Inferior parietal cortex (tissue), 1 donor: Measurements from ENCODE around the gene C9orf85.
"Not testable (repeated sequence)": the region's sequence is repeated elsewhere in the genome, so short reads cannot be mapped to it uniquely, and the experiment has no call there.

Experiments
- DNase-seq: peaks from one replicate; pipeline ENCODE4 v3.0.0-alpha.2; 2016; ENCODE audit errors: extremely low spot score

C9orf85 gene

GRCh38 chr9:71941998-71942567 is 30.6 kb downstream of the C9orf85 start:
- DNase-seq: peak; percentile 43

DNA sequence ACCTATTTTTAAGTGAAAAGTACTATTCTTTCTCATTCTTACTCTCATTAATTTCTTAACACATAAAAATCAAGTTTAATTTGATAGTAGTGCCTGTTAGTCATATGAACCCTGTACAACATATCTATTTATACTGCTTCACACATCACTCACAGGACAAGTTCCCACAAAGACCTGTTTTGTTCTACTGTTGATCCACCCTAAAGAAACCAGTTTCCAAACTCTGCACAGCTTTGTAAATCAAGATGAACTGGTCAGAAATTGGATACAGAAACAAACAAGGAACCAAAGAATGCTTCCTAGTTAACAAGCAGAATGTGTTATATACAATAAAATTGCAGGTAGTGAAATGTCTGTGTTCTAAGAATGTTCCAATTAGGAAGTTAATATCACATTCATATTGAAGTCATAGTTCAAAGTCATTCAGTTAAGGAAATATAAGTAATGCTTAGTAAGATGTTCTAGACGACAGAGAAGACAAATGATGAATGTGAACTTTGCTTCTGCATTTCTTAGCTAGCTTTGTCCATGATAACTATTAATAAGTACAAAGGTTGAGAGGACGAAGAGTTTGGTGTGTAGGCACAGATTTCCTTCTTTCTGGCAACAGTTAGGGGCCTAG is 33.4 kb downstream of the C9orf85 start:
- DNase-seq: no peak

DNA sequence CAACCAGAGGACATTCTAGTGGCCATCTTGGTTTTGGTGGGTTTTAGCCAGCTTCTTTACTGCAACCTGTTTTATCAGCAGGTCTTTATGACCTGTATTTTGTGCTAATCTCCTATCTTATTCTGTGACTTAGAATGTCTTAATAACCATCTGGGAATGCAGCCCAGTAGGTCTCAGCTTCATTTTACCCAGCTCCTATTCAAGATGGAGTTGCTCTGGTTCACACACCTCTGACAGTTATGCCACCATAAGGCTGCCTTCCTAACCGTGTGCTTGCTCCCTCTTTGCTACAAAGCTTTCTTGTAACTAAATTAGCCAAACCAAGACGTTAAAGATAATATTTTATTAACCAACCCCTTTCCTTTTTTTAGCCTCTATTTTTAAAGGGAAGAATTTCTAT is 43.2 kb downstream of the C9orf85 start:
- DNase-seq: not testable (repeated sequence)

DNA sequence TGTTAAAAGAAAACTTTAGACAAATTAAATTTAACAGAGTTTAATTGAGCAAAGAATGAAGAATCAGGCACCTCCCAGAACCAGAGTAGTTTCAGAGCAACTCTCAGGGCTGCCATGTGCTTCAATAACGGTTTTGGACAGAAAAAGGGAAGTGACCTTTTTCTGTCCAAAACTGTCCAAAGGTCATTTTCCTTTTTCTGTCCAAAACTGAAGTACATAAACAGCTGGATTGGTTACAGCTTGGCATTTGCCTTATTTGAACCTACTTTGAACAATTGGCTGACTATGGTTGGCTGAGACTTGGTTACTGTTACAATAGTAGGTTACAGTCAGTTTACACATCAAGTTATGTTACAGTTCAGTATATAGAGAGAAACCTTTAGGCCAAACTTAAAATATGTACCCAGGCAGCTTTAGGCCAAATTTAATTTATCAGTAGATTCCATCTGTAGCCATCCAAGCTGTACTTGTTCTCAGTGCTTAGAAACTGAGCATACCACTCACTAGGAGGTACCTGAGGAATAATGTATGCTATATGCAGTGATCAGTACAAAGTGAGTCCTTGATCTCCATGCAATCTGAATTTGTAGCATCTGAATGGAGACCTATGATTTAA is 44.0 kb downstream of the C9orf85 start:
- DNase-seq: no peak

- no peak for DNase-seq
Observed at GRCh38 chr9:71962328-71962727, 50.9 kb downstream of the C9orf85 start.

- DNase-seq: not testable (repeated sequence)
Observed at GRCh38 chr9:71963471-71963996, 52.1 kb downstream of the C9orf85 start.

DNA sequence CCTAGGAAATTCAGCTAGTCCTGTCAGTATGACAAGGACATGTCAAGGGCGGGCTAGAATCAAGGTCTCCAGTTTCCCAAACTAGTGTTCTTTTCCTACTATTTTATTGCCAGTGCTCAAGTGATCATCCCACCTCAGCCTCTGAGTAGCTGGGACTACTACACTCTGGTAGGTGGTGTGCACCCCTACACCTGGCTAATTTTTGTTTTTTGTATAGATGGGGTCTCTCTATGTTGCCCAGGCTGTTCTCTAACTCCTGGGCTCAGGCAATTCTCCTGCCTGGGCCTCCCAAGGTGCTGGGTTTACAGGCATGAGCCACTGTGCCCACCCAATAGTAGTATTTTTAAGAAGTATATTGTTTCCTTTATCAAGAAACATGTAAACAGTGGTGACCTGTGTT is 54.0 kb downstream of the C9orf85 start:
- DNase-seq: no peak

- no peak for DNase-seq
Observed at GRCh38 chr9:71966601-71967000, 55.2 kb downstream of the C9orf85 start.

DNA sequence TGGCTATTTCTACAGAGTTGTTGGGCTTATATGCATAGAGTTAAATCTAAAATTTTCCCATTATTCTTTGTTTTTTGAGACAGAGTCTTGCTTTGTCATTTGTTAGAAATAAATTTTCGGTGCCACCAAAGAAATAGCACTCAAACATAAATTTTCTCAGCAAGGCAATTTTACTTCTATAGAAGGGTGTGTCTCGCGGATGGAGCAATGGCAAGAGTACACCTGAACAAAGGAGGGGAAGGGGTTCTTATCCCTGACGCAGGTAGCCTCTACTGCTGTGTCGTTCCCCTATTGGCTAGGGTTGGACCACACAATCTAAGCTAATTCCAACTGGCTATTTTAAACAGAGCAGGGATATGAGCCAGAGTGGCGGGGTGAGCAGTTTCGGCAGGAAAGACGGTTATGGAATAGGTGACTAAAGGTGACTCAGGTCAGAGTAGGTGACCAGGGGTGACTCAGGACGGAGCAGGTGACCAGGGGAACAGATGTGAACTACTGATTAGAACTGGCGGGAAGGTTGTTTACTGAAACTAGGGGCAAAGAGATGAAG is 57.2 kb downstream of the C9orf85 start:
- DNase-seq: no peak

DNA sequence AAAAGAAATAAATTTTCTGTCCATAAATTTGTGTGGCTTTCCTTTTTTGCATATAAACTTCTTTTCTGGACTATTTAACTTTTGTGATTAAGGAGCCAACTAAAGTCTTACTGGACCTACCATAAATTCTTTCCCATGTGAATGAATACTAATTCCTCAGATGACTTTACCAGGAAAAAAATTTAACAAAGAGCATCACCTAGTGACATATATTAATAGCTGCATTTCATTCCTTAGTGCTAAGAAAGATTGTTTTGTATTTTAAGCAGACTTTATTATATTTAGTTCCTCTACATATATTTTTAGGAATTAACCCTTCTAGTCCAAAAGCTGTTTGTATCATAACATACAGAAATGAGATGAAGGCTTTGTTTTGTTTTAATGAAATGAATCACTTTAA is 64.4 kb downstream of the C9orf85 start:
- no peak for DNase-seq

GRCh38 chr9:71977003-71977402 is 65.6 kb downstream of the C9orf85 start:
- DNase-seq: no peak

DNA sequence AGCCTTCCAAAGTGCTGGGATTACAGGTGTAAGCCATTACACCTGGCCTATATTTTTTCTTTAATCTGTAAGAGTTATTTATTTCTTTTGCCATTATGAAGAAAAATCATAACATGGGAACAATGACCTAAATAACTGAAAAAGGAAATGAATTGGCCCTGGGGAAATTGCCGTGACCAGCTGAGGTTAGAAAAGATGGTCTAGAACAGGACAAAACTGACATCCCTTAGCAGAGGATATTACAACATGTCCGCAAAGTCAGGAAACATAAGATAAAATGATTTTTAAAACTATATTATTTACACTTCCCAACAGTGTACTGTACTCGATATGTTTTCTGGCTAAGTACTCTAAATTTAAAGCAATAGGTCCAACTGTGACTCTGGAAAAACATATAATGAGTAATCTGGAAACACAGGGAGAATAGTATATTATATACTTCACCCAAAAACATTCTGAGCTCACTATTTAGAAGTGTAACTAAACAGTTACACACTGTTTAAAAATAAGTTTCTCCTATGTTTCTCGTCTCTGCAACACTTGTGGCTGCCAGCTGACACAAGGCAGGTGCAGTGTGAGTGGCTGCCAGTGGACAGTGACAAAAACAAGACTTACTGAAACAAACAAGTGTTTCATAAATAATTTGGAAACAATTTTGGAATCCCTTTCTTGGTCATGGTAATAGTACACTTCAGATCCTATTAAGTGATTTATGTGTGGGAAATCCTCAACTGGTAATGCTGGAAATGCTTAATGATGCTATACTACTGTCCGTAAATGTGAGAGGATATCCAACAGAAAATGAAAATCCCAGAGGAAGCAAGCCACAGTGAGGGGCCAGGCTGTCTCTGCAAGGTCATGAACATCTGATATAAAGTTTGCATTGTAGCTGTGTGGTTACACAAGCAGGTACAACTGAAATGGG is 69.1 kb downstream of the C9orf85 start:
- no peak for DNase-seq

GRCh38 chr9:71981944-71982343 is 70.5 kb downstream of the C9orf85 start:
- no peak for DNase-seq

DNA sequence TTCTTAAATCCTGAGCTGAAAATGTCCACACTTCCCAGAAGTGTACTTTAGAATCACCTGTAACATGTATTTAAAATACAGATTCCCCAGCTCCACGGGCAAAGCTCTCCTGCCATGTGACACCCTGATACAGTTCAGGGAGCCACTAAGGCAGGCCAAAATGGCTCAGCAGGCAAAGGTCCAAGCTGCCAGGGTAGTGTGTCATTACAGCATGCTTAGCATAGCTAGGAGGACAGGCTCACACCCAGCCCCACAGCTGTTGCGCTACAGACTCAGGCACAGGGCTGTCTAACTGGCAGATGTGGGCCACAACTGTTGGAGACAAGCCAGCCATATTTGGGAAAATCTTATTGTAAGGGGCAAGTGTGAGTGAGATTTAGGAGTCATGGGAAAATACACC is 73.0 kb downstream of the C9orf85 start:
- DNase-seq: no peak

- no peak for DNase-seq
Observed at GRCh38 chr9:71984831-71985281, 73.4 kb downstream of the C9orf85 start.

DNA sequence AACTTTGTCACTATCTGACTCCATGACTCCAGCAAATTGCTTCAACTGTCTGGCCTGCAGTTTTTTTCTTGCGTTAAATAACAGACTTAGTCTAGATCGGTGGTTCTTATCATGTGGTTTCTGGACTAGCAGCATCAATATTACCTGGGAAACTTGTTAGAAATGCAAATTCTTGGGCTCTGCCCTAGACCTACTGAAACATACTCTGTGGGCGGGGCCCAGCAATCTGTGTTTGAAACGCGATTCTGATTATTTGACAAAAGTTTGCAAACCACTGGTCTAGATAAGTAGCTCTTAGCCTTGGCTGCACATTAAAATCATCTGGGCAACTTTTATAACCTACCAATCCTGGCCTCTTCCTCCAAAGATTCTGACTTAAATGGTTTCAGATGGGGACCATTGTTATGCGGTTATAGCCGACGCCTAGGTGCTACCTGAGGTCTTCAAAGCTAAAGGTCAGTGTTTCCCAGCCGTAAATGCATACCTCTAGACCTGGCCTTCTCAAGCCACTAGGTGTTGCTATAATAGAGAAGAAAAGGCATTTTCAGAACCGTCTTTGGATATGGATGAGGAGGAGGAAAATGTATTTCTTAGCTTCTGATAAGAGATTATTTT is 74.0 kb downstream of the C9orf85 start:
- no peak for DNase-seq

DNA sequence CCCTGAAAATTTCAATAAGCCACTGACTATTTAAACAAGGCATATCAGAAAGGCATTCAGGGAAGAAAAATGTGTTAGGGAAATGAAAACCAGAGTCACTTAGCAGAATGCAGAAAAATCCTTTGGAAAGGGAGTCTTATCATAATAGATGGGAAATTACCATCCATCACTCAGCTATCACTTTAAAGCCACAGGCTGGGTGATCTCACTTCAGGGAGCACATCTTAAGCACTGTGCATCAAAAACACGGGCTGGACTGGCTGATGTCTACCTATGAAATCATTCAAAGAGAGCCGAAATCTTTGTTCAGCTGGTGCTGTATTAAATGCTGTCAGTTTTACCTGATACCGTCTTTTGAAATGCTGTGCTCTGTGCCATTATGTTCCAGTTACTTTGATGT is 75.5 kb downstream of the C9orf85 start:
- DNase-seq: no peak

DNA sequence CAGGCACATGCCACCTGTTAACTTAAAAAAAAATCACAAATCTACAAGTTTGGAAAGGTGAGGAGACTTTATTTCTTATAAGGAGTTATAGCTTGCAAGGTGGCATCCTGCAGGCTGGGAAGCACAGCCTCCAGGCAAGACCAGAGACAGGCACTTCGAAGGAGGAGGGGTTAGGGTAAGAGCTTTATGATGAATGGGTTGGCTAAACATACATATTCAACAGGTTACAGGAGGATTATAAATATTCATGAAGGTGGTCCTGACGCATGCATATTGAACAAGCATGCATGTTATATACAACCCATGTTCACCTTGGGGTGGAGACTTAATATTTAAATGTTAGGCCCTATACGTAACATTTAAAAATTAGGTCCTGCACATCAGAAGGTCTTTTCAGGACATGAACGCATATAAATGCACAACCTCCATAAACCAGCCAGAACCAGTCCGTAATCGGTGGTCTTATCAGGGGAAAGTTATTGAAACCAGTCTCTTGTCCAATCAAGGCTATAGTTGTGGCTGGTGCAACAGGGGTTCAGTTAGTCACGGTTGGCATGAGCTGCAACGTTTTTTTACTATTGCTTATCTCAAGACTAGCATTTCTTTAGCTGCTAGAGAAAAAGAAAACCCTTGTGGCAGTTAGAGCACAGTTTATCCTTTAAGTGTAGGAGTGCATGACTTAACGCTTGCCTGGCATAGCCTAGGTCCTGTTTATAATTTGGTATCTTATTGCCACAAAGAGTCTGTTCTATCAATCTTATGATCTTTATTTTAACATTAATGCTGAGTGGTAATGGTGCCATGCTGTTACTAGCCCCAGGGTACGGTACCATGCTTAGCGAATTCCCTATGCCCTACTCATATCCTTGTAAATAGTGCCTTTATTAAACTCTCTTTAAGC is 76.3 kb downstream of the C9orf85 start:
- no peak for DNase-seq

- no peak for DNase-seq
Observed at GRCh38 chr9:71990466-71990865, 79.0 kb downstream of the C9orf85 start.

DNA sequence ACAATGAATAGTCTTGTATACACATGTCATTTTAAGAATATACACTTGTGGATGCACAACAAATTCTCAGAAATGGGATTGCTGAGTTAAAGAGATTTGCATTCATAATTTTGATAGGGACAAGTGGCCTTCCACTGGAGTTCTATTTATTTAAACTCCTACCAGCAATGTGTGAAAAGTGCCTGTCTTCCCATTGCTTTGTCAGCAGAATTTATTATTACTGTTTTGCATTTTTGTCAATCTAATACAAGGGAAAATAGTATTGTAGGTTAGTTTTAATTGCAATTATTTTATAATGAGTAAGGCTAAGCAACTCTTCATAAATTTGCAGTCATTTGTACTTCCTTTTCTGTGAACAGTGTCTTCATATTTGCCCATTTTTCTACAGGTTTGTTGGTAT is 94.0 kb downstream of the C9orf85 start:
- no peak for DNase-seq
